ENCODE data around the gene PIANP.

PIANP gene

DNA sequence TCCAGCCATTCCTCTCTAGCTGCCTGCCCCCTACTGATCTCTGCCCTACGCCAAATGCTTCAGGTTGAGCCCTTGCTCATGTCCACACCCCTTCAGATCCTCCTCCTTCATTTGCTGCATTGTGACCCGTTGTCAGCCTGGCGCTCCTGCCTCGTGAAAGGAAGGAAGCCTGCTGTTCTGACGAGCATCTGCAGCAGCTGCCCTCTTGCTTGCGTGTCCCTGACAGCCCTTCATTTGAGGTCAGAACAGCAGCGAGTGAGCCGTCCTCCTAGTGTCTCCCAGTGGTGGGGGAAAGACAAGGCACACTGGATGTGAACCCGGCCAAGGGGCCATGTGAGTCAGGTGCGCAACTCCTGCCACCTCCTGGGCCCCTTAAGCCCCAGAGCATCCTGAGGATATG, 3.0 kb upstream of the PIANP start:
- no peak for FAIRE-seq

DNA sequence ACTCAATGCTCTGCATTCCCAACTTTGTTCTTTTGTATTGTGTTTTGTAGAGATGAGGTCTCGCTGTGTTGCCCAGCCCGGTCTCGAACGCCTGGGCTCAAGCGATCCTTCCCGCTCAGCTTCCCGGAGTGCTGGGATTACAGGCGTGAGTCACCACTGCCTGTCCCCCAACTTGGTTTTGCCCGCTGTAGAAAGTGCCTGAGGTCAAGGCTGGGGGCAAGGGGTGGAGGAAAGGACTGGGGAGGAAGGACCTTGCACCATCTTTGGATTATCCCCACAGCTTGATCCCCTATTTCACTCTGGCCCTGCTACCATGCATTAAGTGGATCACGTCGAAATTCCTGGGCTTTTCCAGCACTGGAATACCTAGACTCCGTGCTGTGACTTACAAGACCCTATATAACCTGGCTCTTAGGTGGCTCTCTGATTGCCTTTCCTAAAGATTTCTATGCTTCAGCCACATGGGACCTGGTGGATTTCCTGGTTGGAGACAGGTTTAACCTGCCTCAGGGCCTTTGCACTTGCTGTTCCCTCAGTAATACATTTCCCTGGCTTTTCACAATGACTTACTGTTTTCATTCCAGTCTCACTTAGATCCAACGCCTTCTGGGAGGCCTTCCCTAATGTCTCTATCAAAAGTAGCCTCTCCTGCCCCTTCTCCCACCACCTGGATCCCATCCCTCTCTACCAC, 608 bp upstream of the PIANP start:
- no peak for FAIRE-seq

DNA sequence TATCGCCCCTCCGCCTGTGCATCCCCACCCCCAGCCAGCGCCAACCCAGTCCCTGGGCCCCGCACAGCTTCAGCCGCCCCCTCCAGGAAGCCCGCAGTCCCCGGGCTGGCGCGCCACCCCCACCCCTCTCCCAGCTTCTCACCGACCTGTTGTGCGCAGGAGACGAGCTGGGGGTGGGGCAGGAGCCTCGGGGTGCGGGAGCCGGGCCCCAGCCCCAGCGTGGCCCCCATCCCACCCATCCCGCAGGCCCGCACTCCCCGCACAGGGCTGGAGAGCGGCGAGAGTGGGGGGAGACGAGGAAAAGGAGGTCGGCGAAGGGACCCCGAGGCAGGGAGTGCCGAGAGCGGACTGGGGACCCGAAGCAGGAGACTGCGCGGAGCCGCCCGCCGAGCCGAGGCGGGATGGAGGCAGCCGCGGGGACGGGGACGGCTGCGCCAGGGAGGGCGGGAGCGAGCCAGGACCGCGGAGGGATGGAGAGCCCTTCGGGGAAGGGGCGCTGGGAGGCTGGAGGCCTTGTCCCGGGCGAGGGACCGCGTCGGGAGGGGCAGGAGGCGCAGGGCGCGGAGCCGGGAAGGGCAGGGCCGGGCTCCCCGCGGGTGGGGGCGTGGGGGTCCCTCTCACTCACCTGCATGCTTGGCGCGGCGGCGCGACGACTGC, 498 bp downstream of the PIANP start:
- no peak for FAIRE-seq

DNA sequence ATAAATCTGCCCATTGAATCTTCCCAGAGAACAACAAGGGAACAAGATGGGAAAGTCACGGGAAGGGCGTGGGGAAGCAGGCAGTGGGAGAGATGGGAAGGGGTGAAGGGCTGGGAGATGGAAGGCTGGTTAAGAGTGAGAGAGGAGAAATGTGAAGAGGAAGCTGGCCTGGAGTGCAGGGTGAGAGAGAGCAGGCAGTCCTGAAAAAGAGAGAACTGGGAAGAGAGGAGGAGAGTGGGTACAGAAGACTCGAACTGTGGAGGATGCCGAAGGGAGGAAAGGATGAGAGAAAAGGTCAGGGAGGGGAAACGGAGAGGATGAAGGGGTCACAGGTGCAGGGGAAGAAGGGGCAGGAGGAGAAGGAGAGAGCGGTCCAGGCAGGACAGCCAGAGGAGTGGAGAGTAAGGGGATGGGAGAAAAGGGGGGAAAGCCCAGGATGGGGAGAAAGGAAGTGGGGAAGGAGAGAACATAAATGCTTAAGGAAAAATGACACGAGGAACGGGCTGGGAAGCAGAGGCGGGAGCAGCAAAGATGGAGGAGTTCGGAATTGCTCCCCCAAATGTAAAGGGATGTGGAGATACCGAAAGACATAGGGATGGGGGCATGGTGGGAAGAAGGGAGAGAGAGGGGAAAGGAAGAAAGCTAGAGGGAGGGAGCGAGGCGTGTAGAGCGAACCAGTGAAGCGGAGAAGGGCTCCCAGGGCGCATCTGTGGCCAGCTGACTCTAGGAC, 1.2 kb downstream of the PIANP start:
- no peak for FAIRE-seq

DNA sequence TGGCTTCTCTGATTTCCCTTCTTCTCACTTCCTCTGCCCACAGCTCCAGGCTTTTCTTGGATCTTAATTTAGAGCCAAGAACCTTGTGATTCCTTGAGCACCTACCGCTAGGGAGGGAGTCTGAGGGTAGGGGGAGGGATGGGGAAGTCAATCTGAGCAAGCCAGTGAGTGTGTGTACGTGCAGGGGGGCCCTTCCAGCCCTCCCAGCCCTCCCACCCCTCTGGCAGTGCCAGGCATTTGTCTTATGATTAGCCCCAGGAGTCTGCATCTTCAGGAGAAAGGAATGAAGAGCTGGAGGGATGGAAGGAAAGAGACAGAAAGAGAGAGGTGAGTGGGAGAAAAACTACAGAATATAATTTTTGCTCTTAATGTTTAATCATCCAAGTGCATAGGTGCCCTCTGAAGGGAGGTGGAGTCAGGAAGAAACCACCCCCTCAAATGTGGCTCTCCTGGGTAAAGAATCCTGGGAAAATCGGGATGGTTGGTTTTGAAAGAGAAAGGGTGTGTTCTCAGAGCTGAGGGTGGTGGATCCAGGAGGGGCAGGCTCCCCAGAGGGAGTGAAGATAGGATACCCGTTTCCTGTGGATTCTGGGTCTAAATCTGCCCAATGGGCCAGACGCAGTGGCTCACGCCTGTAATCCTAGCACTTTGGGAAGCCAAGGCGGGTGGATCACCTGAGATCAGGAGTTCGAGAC, 2.1 kb downstream of the PIANP start:
- FAIRE-seq = no peak

DNA sequence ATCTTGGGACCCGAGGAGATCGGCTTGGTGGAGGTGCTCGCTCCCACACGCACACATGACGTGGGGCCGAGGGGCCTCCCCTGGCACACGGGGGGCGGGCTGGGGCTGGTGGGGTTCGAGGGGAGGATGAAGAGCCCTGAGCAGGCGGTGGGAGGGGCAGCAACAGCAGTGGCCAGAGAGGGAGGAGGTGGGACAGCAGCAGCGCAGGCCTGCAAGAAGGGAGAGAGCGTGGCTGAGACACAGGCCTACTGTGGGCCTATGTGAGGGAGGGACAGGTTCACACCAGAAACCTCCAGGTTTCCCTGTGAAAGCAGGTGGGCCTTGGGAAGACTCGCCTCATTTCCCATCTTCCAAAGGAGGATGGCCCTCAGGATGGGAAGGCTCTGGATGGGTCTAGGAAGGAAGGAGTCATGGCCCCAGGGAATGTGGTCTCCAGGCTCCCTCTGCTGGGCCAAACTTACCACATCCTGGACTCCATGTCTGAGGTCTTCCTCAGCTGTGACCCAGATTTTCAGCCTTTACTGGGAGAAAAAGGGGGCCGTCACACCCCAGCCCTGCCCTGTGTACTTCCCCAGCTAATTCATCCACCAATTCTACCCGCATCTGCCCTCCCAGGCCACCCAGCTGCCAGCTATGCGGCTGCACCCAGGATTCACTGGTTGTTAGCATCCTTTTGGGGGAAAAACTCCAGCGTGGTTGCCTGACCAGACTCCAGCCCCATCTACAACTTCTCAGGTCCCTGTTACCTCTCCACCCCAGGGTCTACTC, 2.8 kb downstream of the PIANP start:
- FAIRE-seq = no peak

DNA sequence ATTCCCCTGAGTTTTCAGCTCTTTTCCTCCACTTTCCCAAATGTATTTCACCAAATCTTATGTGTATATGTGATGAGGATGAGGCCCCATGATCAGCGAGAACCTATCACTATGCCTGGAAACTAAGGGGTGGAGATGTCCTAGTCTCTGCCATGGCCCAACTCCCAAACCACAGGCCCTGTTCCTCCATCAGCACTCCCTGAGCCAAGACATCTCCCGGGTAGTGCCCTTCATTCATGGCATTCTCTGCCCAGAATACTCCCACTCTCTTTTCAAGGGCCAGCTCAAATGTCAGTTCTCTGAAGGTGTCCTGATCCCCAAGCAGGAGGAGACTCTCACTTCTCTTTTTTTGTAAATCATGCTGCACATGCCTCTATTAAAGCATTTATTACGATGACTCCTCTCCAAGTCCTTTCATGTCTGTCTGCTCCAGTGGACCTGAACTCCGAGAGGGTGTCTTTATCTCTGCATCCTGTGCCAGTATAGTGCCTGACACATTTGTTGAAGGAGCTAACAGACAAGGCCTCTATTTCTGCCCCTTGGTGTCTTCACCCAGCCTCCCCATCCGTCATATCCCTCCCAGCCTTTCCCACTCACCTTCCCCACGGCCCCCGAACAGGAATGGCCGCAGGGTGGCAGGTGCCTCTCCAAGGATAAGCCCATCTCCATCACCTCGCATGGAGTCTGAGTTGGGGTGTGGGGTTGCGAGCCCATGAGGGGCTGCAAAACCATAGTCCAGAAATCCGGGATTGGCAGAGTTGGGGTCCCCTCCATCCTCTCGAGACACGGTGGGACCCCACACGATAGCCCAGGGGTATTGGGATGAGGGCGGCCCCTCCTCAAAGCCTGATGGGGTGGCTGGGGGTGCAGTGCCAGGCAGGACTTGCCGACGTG, 3.7 kb downstream of the PIANP start:
- FAIRE-seq = no peak

DNA sequence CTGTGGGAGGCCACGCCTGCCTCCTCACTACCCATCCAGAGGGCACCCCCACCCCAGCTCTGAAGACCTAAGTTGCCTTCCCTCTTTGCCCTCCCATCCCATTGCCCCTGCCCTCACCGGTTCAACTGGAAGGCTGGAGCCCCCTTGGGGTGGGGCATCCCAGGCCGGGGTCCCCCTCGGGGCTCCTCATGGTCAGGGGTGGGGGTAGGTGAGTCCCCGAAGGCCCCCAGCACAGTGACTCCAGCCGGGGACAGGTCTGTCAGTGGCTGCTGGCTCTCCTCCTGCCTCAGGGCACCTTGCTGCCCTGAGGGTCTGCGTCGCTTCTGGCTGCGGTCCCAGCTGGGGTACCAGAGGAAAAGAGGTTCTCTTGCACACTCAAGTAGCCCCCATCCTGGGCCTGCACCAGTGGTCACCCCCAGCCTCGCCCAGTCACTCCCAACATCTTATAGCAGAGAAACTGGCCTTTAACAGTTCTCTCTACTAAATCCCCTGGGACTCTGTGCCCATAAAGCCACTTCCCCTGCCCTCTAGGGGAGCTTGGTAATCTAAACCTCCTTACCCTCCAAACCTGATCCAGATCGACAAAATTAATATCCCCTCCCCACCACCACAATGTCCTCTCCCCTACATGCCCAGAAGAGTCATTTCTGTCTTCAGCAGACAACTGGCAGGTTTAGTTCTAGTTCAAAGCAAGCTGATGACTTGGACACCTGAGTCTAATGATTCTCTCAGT, 5.1 kb downstream of the PIANP start:
- FAIRE-seq = no peak

DNA sequence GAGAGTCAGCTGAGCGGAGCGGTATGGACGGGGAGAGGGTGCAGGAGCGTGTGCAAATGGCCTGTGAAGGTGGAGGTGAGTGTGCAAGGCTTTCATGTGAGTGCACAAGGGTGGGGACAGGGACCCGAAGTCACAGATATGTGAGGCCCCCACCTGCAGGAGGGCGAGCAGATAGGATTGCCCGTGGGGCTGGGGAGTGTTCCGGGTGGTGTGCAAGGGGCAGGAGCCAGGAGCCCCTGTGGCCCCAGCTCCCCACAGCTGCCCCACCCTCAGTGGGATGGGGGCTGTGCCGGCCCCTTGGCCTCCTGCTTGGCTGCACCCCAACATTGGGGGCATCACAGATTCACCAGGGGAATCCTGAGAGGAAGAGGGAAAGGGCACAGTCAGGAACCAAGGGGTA, 5.9 kb downstream of the PIANP start:
- FAIRE-seq = no peak

DNA sequence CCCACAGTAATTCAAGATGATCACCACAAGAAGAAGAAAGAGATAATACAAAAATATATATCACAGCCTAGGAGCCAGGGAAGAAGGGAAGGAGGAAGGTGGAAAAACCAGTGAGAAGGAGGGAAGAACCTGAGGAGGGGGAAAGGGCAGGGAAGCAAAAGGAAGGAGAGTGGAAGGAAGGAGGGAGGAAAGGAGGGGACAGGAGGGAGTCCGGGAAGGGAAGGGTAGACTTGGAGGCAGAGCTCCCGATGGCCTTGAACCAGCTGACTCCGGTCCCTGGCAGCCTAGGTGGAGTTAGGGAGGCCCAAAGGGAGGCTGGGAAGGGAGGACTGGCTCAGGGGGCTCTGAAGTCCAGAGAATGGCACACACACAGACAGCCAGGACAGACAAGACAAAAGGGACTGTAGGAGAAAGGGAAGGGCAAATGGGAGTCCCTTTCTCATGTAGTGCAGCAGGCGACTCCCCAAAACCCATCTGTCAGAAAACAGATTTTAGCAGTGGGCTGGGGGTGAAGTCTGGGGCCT, 6.7 kb downstream of the PIANP start:
- no peak for FAIRE-seq

DNA sequence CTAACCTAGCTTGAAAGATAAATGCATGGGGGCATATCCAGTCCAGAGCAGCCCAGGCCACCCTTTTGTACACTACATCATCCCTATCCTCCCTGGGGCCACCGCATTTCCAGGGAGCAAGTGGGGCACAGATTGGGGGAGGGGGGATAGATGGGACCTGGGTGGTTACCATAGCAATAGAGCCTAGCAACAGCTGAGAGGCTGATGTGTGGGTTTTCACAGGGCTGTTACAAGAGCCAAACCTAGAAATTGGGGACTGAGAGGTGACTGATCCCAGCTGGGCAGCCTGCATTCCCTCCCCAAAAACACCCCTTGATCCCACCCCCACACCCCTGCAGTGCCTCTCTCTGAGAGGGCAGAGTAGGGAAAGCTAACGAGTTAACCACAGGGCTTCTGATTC, 7.7 kb downstream of the PIANP start:
- no peak for FAIRE-seq

DNA sequence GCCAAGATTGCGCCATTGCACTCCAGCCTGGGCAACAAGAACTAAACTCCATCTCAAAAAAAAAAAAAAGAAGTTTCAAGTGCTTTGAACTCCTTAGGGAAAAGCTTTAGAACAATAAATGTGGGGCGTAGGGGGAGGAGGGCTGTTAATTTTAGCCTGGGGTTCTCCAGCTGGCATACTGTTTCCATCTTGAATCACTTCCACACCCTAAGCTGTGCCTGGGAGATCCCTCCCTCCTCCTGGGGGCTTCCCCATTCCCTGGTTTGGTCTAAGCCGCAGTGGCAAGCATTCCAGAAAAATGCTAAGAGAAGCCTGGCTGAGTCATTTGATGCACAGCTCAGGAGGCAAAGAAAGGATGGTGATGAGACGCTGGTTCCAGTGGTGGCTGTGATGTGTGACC, 9.1 kb downstream of the PIANP start:
- no peak for FAIRE-seq

DNA sequence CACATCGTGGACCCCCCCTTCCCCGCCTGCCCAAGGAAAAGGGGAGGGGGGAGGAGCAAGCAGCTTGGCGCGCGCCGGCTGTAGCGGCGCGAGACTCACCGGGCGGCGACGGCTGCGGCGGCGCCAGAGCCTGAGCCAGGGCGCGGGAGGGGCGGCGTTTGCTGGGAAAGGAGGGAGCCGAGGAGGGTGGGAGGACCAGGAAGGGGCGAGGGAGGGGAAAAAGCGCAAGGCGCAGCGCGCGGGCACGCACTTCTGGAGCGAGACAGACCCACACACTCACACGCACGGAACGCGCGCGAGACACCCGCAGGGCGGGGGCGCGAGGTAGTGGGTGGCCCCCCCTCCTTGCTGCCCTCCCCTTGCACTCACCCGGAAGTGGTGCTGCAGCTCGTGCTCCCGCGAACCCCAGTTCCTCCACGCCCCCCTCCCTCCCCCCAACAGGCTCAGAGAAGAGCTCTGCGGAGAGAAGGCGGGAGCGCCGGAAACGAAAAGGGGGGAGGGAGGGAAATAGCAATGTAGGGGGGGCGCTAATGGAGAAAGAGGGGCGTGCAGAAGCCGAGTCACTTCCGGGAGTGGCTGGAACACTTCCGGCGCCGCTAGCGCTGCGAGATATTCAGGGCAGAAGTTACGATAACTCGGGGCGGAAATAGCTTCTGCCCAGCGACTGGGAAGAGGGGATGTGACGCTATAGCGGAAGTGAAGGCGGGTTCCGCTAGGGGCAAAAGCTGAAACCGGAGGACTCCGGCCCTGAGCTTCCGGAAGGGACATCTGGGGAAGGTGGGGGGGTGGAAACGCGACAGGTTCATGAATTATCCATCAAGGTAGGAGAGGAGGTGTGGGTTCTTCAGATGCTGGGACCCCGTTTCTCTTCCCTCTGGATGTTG, 11.4 kb downstream of the PIANP start, which contains the start of gene ZNF384:
ZNF384 (minus strand) TSS at position 377 of the 884 bp plus-strand sequence. CDS start 9,855 bp downstream, outside the sequence.
- peak; percentile 93 for FAIRE-seq

DNA sequence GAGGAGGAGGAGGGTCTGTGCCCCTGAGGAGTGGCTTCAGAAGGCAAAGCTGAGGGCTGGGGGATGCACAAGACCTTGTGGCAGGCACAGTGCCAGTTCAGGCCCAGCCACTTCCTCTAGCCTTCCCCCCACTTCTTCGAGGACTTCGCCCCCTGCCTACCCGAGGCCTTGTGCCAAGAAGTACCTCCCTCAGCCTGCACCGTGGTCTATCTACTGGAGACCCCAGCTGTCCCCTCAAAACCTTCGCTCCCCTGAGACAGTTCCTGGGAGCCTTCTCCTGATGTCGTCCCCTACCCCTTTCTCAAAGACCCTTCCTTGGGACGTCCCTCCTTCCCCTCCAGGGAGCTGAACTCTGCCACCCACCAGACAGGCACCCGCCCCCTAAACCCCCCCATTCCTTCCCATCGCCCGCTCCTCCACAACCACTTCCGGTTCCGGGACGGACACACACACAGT, 12.0 kb downstream of the PIANP start:
- no peak for FAIRE-seq

DNA sequence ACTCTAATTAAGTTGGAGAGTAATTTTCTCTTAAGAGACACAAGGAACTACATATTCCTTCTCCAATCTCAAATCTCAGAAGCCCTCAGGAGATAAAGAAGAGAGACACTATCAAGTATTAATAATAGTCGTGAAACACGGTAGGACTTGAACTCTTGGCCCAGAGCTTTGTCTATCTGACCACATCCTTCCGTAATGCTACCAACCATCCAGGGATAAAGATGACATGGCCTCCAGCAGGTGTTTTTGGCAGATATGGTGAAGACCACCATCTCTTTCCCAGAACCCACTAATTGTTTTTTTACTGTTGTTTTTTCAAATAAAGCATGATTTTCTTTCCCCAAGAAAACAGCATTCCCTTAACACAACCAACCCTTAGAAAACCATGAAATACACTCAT, 14.8 kb downstream of the PIANP start:
- no peak for FAIRE-seq

DNA sequence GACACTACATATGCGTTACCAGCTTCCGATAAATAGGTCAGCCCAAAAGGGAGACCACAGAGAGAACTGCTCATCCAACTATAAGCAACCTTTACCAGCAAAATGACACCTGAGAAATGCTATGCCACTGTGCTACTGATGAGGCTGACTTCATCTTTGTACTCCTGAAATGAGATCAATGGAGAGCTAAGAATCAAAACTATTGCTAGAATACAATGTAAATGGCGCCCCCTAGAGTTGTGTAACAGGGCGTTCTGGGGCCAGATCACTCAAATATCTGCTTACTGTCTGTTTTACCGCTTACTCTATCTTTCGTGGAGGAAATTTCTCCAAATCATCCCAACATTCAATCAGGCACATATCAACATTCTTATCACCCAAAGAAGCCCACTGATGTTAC, 16.0 kb downstream of the PIANP start:
- no peak for FAIRE-seq

DNA sequence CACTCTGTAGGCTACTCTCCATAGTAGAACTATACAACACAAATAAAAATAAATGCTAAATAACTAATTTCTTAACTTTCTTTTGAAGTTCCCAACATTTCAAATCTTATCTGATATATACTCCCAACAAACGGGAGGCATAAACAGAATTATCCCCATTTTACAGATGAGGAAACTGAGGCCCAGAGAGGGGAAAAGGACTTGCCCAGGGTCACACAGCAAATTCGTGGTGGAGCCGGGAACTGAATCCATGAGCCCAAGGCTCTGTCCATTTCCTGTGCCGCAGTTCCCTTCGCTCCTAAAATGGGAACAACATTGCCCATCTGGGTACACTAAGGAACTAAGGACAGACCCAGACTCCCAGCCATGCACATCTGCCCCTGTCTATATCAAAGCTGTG, 23.7 kb downstream of the PIANP start:
- no peak for FAIRE-seq

DNA sequence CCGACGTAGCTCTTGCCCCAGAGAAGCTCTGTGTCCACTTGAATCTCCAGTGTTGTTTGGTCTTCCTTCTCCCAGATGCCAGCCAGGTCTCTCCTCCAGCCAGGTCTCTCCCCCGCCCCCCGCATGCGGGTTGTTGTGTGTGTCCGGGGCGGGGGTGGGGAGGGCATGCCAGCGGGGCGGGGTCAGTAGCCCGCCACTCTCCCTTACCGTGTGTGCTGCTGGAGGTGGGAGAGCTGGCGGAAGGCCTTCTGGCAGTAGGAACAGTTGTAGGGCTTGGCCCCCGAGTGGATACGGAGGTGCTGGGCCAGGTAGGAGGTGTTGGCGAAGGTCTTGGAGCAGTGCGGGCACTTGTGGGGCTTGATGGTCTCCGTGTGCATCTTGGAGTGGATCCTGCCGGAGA, 28.5 kb downstream of the PIANP start:
- no peak for FAIRE-seq

DNA sequence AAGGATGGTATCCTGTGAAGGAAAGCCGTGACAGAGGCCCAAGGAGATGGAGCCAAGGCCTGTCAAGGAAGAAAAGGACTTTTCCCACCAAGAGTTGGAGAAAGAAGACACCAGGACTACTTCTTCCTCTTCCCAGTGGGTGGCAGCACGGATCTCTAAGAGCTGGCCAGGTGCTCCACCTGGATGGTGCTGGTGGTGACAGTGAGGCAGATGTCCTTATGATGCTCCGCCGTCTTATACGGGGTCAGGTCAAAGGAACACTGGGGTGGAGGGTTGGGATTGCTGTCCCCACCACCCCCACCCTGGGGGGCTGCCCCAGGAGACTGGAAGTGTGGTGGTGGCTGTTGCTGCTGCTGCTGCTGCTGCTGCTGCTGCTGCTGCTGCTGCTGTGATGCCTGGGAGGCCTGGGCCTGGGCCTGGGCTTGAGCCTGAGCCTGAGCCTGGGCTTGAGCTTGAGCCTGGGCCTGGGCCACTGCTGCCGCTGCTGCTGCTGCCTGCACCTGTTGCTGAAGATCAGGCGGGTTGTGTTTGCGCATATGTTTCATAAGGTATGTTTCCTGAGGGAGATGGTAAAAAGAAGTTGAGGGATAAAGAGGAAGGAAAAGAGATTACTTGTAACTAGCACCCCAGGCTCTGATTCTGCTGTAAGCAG, 32.9 kb downstream of the PIANP start:
- no peak for FAIRE-seq
